Measurements from ENCODE around the gene TAS2R60.

DNA sequence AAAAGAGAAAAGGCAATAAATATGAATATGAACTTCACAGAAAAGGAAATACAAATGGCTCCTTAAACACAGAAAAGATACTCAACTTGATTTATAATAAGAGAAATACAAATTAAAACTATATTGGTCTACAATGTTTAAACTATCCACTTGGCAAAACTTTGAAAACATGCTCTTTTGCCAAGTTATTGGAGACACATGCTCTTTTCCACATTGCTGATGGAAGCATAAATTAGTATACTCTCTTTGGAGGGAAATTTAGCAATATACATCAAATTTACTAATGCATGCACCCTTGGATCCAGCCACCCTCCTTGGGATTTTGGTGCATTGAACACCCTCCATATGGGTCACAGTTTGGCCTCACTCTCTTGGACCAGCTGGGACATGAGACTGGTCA is 7.9 kb downstream of the TAS2R60 start:
- TF ChIP-seq, protein P1, sequence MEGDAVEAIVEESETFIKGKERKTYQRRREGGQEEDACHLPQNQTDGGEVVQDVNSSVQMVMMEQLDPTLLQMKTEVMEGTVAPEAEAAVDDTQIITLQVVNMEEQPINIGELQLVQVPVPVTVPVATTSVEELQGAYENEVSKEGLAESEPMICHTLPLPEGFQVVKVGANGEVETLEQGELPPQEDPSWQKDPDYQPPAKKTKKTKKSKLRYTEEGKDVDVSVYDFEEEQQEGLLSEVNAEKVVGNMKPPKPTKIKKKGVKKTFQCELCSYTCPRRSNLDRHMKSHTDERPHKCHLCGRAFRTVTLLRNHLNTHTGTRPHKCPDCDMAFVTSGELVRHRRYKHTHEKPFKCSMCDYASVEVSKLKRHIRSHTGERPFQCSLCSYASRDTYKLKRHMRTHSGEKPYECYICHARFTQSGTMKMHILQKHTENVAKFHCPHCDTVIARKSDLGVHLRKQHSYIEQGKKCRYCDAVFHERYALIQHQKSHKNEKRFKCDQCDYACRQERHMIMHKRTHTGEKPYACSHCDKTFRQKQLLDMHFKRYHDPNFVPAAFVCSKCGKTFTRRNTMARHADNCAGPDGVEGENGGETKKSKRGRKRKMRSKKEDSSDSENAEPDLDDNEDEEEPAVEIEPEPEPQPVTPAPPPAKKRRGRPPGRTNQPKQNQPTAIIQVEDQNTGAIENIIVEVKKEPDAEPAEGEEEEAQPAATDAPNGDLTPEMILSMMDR (IDR thresholded peaks at IDR 0.05), result no peak
- no peak for TF ChIP-seq POLR2A (IDR thresholded peaks at IDR 0.05)
